ENCODE data around the gene COPS9.

Gene COPS9

DNA sequence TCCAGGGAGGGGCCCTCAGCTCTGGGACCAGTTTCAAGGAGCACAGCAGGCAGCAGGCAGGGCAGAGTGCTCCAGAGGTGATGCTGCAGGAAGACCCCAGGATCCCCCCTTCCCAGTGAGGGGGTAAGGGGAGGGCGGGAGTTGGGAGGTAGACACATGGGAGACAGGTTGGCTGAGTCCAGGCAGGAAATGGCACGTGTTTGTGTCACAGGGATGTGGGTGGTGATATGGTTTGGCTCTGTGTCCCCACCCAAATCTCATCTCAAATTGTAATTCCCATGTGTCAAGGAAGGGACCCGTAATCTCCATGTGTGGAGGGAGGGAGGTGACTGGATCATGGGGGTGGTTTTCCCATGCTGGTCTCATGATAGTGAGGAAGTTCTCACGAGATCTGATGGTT, 29.6 kb upstream of the COPS9 start:
- no peak for DNase-seq

DNA sequence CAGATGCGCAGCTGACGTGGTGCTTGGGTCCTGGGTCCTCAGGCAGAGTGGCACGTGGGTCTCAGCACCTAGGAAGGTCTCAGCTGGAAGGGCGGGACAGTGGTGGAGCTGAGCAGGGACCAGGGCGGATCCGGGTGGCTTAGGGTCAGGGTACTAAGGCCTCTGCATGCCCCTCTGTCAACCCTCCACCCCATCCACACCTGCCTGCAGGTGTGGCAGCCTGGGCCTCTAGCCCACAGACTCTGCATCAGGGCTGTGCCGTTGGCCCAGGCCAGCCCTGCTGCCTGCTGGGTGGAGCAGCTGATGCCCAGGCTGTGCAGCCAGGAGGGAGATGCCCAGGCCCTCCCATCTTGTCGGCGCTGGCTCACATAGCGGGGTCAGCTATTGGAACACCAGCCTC, 28.9 kb upstream of the COPS9 start:
- no peak for DNase-seq

DNA sequence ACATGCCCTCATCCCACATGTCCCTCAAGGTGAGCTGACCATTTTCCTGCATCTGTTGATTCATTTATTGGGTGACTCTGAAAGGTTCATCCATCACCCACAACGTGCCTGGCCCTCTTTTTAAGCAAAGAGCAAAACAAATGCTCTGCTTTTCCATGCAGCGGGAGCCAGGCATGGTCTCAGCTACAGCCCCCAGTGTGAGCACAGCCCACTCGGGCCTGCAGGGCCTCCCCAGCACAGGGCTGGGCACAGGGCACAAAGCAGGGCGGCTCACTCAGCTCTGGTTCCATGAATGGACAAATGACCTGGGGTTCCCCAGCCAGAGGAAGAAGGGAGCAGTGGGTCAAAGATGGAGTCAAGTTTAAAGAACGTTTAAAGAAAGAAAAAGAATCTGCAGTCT, 28.5 kb upstream of the COPS9 start:
- DNase-seq = no peak

DNA sequence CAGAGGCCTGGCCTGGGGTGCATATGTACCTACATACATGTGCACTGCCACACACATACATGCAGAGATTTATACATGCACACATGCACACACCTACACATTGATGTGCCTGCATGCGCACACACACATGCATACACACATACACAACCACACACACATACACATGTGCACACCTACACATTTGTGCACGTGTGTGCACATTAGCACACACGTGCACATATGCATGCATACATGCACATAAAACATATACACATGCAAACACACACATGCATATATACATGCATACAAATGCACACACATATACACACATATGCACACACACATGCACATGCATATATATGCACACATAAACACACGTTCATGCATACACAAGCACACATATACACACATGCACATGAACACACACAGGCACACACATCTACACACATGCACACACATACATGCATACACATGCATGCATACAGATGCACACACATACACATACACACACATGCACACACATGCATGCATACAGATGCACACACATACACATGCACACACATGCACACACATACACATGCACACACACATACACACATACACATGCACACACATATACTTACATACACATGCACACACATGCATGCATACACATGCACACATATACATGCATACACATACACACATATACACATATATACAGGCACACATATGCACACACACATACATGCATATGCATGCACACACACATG, 27.9 kb upstream of the COPS9 start:
- DNase-seq = no peak

DNA sequence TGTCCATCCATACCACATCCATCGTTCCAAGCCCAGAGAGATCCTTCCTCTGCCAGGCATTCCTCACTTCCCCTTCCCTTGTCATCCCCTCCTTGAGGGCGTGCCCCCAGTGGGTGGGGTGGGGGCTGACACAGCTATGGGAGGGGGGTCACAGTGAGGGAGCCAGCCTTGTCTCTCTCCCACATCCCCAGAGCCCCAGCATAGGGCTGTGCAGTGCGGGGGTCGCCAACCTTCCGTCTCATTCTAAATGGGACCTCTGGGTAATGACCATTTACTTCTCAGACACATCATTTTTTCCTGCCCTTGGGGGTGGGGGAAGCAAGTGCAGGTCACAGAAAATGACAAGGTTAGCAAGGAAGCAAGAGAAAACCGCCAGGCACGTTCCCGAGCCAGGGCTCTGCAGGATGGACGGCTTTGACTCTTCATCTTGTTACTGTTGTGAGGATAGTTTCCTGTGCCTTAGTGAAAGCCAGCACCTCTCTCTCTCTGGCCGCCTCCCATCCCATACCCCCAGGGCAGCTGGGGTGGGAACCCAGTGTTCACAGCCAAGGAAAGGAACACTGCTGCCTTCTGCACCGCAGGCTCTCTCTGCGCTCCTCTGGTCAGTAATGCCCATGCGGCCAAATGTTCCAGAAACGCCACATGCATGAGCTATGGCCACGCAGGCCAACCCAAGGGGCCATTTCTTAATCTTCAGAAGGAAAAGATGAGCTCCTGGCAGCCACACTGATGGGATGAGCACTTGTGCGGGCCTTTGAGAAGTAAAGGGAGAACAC, 27.0 kb upstream of the COPS9 start:
- no peak for DNase-seq

DNA sequence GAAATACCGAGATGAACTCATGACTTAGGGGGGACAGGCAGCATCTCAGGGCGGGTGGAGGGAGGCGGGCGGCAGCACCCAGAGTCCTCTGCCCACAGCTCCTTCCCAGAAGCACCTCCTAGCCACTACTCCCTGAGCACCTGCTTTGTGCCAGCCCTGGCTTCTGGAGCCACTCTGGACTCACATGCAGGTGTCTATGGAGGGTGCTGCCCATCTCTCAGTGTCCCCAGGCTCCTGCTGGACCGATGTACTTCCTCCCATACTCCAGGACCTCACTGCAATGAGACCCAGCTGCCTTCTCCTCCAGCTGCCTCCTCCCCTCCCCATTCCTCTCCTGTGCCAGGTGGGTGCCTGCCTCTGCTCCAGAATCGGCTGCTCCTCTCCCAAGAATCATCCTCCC, 26.4 kb upstream of the COPS9 start:
- no peak for DNase-seq

DNA sequence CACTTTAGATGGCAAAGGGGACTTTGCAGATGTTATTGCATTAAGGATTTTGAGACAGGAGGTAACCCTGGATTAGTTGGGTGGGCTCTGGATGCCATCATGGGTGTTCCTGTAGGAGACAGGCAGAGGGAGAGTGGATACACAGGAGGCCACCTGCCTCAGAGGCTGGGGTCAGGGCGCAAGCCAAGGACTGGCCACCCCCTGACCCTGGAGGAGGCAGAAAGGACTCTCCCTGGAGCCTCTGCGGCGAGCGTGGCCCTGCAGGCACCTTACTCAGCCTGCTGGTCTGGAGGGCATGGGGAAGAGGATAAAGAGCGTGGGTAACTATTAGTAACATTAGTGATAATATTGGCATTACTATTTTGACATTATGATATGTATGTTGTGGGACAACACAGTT, 25.9 kb upstream of the COPS9 start:
- no peak for DNase-seq

DNA sequence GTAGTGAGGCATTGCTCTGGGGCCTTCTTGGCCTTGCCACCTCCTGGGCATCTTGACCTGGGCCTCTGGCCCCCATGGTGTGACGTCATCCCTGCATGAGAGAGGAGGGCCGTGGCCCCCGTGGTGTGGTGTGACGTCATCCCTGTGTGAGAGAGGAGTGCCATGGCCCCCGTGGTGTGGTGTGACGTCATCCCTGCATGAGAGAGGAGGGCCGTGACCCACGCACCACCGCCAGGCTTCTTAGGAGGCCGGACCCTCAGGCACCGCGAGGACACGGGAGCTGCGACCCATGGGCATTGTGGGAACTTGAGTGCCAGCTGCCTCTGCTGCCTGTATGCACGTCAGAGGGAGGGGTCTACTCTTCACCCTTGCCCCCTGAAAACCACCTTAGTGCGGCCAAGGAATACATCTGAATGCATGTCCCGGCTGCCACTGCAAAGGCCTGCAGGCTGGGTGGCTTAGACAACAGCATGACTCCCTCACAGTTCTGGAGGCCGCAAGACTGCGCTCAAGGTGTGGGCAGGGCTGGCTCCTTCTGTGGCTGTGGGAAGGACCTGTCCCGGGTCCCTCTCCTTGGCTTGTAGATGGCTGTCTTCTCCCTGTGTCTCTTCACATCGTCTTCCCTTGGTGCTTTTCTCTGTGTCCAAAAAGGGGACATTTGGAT, 25.1 kb upstream of the COPS9 start:
- no peak for DNase-seq

DNA sequence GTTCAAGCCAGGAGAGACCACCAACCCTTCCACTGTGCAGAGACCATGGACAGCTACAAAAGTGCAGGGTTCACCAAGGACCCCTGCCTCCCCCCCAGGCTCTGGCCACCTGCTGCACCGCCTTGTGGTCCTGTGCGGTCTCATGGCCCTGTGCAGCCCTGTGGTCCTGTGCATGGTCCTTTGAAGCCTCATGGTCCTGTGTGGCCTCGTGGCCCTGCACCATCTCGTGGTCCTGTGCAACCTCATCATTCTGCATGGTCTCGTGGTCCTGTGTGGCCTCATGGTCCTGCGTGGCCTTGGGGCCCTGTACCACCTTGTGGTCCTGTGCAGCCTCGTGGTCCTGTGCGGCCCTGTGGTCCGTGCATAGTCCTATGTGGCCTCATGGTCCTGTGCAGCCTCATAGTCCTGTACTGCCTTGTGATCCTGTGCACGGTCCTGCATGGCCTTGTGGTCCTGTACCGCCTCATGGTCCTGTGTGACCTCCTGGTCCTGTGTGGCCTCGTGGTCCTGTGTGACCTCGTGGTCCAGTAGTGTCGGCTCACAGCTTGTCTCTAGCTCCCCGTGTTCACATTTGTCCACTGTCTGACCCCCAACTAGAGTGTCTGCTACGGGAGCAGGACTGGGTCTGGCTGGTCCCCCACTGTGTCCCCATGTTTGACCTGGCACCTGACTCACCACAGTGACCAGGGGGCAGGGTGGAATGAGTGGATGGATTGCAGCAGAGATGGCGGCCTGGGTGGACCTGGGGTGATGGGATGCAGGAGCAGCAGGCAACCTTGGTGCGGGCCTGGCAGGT, 24.4 kb upstream of the COPS9 start:
- no peak for DNase-seq

DNA sequence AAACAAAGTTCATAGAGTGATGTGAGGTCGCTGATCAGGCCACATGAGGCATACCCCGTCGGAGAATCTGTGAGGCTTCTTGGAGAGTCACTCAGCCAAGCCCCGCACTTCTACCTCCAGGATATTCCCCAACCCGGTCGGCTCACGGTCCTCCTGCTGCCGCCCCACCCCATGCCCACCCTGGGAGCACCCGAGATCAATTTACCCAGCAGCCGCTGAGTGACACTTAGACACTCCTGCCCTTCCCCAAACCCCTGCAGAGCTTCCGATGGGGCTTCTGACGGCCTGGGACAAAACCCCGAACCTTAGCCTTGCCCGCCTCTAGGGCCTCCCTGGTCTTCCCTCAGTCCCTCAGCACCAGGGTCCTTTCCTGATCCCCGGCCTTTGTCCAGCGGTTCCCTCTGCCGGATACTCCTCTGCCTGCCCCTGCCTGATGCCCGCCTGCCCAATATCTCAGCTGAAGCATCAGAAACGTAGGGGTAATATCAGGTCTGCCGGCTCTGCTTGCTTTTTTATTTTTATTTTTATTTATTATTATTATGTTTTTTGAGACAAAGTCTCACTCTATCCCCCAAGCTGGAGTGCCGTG, 23.2 kb upstream of the COPS9 start:
- DNase-seq = no peak

DNA sequence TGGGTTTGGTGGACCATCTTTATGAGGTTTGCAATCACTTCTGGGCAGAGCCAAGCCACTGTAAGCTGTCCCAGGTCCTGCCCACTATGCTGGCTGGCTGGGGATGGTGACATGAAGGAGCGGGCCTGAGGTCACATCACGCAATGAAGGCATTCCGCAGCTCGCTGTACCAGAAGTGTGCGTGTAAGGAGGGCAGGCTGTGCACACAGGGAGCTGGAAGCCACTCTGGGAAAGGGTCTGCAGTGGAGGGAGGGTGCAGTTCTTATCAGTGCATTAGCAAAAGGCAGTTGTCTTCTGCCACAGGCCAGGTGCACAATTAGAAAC, 21.0 kb upstream of the COPS9 start:
- no peak for DNase-seq

DNA sequence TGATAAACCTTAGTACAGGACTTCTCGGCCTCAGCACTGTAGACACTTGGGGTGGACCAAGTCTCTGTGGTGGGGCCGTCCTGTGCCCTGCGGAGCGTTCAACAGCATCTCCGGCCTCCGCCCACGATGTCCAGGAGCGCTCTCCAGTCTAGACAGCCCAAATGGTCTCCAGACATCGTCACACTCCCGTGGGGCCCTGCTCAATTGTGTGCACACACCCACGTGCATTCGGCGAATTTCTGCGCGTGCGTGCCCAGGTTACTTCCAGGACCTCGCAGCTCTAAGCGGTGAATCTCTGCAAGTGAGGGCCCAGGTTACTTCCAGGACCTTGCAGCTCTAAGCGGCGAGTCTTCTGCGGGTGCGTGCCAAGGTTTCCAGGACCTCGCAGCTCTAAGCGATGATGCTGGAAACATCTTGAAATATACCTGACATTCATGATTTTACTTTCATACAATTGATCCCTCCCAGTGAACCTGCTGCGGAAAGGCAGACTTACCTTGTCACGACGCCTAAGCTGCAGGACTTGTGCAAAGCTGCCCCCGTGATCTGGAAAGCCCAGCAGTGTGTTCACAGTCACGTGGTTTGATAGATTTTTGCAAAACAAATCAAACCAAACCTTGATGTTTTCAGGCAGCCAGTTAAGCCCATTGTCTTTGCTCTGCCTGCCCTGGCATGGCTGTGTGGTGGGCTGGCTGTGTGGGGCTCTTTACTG, 20.5 kb upstream of the COPS9 start:
- DNase-seq = no peak

DNA sequence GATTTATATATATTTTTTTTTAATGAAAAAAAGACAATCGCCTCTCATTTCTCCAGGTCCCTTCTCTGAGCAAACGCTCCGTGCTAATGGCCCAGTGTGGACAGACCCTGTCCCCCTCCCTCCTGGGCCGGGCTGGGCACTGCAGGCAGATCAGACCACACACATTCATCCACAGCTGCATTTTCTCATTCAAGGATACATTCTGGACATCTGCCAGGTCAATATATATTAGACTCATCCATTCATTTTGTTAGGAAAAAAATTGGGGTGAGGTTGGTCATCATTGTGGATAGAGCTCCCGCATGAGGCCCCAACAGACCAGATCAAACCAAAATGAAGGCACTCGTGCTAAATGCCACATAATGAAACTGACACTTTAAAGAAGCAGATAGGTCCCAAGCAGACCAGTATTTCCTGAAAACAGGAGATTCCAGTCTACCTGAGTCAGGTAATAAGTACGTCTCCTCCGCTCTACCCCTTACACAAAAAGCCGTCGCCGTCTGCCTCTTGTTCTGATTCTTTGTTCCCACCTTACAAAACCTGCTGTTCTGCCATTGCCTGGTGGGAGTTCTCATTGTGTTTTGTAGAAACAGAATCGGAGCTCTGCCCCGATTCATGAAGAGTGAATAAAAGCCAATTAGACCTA, 19.8 kb upstream of the COPS9 start:
- no peak for DNase-seq

DNA sequence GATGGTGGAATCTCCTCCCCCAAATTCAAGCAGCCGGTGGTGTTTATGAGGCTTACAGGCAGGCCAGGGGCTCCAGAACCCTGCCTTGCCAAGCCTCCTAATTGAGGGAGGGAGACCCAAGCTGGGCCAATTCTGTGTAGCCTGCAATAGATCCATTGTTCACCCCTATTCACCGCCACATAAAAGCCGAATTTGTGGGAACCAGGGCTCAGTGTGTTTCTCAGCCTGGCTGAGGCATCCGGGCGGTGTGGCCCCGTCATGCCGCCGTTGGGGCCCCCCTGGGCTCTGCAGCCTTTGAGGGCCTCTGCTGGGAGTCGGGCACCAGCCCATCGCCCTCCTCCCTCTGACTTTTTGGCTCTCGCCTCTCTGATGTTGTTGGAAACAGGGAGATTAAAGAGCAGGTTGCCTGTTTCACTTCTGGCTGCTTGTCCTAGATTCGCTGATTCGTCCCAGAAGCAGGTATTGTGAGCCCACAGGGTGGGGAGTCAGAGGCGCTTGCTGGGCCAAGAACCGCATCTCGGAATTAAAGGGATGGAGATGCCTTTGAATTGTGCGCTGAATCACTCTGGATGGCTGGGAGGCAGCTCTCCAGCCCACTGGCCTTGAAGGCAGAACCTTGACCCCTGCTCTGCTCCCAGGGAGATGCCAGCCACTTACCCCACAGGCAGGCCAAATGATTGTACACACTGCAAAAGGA, 19.1 kb upstream of the COPS9 start:
- no peak for DNase-seq

DNA sequence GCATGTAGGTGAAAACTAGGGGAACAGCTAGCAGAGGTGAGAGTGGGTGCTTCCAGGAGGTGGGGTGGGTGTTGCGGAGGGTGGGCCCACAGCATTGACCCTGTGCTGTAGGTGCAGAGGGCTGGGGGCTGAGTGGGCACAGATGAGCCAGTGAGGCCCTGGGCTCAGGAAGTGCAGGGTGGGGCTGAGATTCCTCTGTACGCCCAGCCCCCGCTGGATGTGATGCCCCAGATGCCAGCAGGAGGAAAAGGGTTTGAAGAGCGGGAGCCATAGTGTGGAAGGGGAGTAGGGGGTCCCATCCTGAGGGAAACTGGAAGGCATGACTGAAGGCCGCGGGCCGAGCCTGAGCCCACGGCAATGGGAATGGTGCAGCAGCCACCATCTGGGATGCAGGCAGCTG, 18.5 kb upstream of the COPS9 start:
- DNase-seq = no peak

DNA sequence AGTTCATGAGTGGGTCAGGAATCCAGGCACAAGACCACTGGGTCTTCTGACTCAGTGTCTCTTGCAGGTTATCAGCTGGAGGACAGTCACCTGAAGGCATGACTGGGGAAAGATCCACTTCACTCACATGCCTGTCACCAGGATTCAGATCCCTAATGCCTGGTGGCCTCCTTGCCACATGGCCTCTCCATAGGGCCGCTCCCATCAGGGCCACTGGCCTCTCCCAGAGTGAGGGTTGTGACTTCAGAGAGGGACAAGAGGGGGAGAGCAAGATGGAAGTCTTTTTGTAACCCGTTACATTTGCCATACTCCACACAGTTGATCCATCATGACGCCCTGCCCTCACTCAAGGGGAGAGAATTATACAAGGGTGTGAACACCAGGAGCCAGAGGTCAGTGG, 17.3 kb upstream of the COPS9 start:
- DNase-seq = no peak

DNA sequence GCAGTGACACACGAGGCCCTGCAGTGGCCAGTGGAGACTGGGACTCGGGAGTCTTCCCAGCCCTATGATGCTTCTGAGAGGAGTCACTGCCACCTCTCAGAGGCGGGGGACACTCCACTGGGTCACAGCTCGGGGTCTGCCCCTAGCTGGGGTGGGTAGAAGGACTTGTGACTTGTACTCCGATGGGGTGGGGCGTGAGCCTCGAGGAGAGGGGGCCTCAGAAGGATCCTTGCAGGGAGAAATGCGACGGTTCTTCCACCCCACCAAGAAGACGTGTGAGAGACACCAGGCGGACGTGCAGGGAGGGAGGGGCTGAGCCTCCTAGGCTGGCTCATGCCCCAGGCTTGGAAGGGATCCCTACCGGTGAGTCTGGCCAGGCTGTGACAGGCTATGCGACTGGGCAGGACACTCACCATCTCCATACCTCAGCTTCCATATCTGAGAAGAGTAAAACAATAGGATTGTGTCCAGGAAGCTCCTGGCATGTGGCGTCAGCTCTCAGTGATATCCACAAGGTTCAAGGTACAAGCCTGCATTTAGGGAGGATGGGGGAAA, 15.4 kb upstream of the COPS9 start:
- no peak for DNase-seq

DNA sequence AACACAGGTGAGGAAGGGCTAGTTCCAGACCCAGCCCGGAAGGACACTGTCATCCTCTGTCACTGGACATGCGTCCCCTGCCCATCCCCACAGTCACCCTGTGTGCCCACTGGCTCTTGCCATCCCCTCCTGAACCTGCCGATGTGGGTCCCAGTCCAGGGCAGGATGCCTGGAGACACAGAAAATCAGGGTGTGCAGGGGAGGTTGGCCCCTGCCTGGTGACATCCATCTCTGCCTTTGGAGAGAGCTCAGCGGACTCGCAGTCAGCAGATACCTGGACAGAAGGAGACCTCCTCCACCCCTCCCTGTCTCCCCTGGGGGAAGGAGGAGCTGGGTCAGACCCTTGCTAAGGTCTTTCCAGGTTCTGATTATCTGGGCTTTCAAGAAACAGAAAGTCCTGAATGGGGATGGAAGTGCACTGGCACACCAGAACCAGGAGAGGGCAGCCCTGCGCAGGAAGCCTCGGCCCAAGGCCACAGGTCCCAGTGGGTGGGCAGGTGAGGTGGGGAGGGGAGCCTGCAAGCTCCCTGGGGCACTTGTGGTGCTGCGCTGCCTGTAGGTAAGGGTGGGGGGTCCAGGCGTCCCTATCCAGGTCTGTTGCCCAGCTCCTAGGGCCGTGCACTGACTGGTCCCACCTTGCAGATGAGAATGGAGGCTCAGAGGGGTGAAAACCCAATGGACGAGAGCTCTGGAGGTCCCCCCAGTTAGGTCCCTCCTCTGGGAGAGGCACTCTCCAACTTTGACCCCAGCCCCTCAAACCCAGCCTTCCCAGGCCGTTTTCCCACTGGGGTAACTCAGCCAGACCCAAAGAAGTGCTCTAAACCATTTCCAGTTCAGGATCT, 14.1 kb upstream of the COPS9 start:
- no peak for DNase-seq

DNA sequence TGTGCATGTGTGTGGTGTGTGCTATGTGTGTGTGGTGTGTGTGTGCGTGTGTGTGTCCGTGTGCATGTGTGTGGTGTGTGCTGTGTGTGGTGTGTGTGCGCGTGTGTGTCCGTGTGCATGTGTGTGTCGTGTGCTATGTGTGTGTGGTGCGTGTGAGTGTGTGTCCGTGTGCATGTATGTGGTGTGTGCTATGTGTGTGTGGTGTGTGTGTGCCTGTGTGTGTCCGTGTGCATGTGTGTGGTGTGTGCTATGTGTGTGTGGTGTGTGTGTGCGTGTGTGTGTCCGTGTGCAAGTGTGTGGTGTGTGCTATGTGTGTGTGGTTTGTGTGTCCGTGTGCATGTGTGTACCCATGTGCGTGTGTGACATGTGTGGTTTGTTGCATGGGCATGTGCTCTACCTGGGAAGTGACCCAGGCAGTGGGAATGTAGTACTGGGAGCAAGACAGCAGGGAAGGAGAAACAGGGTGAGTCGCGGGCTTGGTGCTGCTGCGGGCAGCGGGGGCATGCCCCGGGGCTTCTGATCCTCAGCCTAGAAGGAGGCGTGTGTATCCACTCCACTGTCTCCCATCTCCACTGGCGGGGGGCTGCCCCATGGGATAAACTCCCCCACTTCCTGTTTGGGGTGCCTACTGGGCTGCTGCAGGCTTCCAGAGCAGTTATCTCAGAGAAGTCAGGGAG, 11.9 kb upstream of the COPS9 start:
- no peak for DNase-seq
